Uterus (tissue), 4 donors: Measurements from ENCODE around the gene WFDC6. TPM values are rescaled to one million over a fixed set of nuclear protein-coding genes. Genes with fewer than 3 reads are reported as not detected.

Experiments
- DNase-seq, 2 donors: peaks; one replicate each; pipeline ENCODE4 v3.0.0-alpha.2; 2019 to 2020
- H3K27ac ChIP-seq, 2 donors: fragments of 200-600 bp; sonication (generic); 1 replicate in 1 of 2; 2 replicates in 1 of 2; pipeline ENCODE4 v1.5.1; 2016 to 2018
- H3K27me3 ChIP-seq, 2 donors: fragments of 200-600 bp; sonication (generic); one replicate each; pipeline ENCODE4 v1.5.1; 2018 to 2019; ENCODE audit warnings: control low read depth in 1 of 2
- H3K36me3 ChIP-seq, 2 donors: fragments of 200-600 bp; sonication (generic); one replicate each; pipeline ENCODE4 v1.5.1; 2019; ENCODE audit warnings: control low read depth in 1 of 2
- H3K4me1 ChIP-seq, 2 donors: fragments of 200-600 bp; sonication (generic); one replicate each; pipeline ENCODE4 v1.5.1; 2018 to 2019; ENCODE audit warnings: control low read depth in 1 of 2
- H3K4me3 ChIP-seq, 2 donors: fragments of 200-600 bp; sonication (generic); 1 replicate in 1 of 2; 2 replicates in 1 of 2; pipeline ENCODE4 v1.5.1; 2018 to 2019; ENCODE audit warnings: mild to moderate bottlenecking in 1 of 2
- H3K9me3 ChIP-seq, 2 donors: fragments of 200-600 bp; sonication (generic); one replicate each; pipeline ENCODE4 v1.5.1; 2019; ENCODE audit warnings: control low read depth in 1 of 2
- CTCF ChIP-seq, 4 experiments: fragments of 200-600 bp in 2 of 4; fragments of 450-650 bp in 2 of 4; sonication (generic) in 2 of 4; IDR thresholded peaks; one replicate each; pipeline ENCODE4 v1.5.1; 2016 to 2019; ENCODE audit warnings: antibody characterized with exemption in 4 of 4, mild to moderate bottlenecking in 2 of 4, moderate library complexity in 1 of 4
- POLR2A ChIP-seq, 2 donors: fragments of 450-650 bp; IDR thresholded peaks; one replicate each; pipeline ENCODE4 v1.6.1; 2016; ENCODE audit warnings: antibody characterized with exemption in 2 of 2, mild to moderate bottlenecking in 1 of 2, moderate library complexity in 1 of 2
- intact Hi-C: fragments of 100-400 bp; cut with DNase I; formaldehyde crosslinking; loops from one replicate; pipeline ENCODE4 v1.15.1; 2023; ENCODE audit warnings: low total_unique reads
- total RNA-seq, 4 donors: library from RNA; depleted of rRNA in 3 of 4; stranded (reverse); fragments of >200 nt in 3 of 4; gene quantifications; one replicate each; pipeline versions ENCODE4 v1.1.0 to v1.2.4, GENCODE V29; 2014 to 2023
- donor health status: DM: yes; HTN: yes; CAD: no.

Gene WFDC6
- total RNA-seq, 4 donors from 2014 or later = not detected

DNA sequence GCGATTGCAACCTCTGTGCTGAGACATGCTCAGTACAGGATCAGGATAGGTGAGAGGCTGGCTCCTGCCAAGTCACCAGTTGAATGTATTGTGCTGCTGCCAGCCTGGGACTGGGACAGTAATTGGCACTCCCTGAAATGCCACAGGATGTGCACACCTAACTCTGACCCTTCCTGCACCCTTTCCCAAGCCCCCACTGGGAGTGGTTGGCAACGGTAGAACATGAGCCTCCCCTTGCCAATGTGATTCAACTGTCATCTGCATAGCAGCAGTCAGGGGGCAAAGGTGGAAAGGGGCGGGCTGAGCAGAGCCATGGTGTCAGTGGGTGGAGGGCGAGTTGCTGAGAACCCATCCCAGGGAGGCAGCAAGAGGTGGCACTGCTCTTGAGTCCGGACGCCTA lies 39.3 kb downstream of the WFDC6 start:
- no peaks in the 10 kb centered on the region for H3K9me3 ChIP-seq
- H3K27ac ChIP-seq = no peak overlapping the region
- TF ChIP-seq POLR2A (IDR thresholded peaks at IDR 0.05) (no peak), CTCF (IDR thresholded peaks at IDR 0.05) (no peak)

DNA sequence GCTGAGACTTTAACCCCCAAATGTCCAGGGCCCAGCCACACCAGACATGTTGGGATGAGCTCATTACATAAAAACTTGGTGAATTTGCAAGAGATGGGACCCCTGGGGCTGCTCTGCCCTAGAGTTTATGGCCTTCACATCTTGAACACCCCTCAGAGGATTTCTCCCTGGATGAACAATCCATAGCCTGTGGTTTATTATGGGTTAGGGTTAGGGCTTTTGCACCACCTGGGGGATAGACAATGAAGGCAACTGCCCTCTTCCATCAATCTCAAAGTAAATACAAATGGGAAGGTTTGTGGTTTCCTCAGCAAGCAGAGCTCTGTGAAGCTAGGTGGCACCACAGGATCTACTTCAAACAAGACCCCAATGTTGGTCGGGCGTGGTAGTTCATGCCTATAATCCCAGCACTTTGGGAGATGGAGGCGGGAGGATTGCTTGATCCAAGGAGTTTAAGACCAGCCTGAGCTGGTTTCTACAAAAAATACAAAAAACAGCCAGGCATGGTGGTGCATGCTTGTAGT lies 41.2 kb downstream of the WFDC6 start:
- intact Hi-C loops = no loop called here
- TF ChIP-seq POLR2A (IDR thresholded peaks at IDR 0.05) = no peak
- no peak for TF ChIP-seq CTCF (IDR thresholded peaks at IDR 0.05)
- H3K9me3 ChIP-seq = no peaks in the 10 kb centered on the region
- H3K4me1 ChIP-seq = no peaks in the 10 kb centered on the region
- no peaks in the 10 kb centered on the region for H3K36me3 ChIP-seq
- H3K27me3 ChIP-seq = no peaks in the 10 kb centered on the region
- no peak overlapping the region for H3K27ac ChIP-seq
- no peak for DNase-seq
- no peak overlapping the region for H3K4me3 ChIP-seq

More for the DNA sequence above, 39.3 kb downstream of the WFDC6 start:
- no peak for DNase-seq
- Histone ChIP-seq H3K4me1 (no peaks in the 10 kb centered on the region), H3K27me3 (no peaks in the 10 kb centered on the region), H3K36me3 (no peaks in the 10 kb centered on the region), H3K4me3 (no peak overlapping the region)
- intact Hi-C loops = no loop called here

DNA sequence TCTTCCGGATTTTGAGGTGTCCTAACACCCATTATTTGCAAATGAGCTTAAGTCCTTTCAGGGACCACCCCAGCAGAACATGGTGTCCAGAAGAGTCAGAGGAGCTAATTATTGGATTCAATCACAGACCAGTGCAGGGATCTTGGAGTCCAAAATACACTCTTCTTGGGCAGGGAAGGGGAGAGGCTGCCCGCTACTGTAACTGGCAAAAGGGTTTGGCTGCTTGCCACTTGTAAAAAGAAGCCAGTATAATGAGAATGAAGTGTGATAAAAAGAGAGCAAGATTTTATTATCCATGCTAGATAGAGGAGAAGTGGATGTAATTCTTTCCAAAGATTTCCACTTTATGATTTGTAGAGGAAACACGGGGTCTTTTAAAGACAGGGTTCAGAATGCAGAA lies 43.1 kb downstream of the WFDC6 start:
- H3K36me3 ChIP-seq = no peaks in the 10 kb centered on the region

GRCh38 chr20:45495501-45495941 lies 43.8 kb downstream of the WFDC6 start:
- intact Hi-C loops = no loop called here
- H3K9me3 ChIP-seq = no peaks in the 10 kb centered on the region
- no peak overlapping the region for H3K27ac ChIP-seq
- H3K36me3 ChIP-seq = no peaks in the 10 kb centered on the region
- no peak overlapping the region for H3K4me3 ChIP-seq
- TF ChIP-seq CTCF (IDR thresholded peaks at IDR 0.05) = no peak
- no peak for TF ChIP-seq POLR2A (IDR thresholded peaks at IDR 0.05)
- no peaks in the 10 kb centered on the region for H3K4me1 ChIP-seq
- no peaks in the 10 kb centered on the region for H3K27me3 ChIP-seq
- DNase-seq = no peak

More for the DNA sequence above, 43.1 kb downstream of the WFDC6 start:
- no peak overlapping the region for H3K27ac ChIP-seq
- no peak overlapping the region for H3K4me3 ChIP-seq
- intact Hi-C loops = no loop called here
- no peaks in the 10 kb centered on the region for H3K27me3 ChIP-seq
- H3K9me3 ChIP-seq = no peaks in the 10 kb centered on the region
- no peak for DNase-seq
- no peaks in the 10 kb centered on the region for H3K4me1 ChIP-seq
- TF ChIP-seq POLR2A (IDR thresholded peaks at IDR 0.05) (no peak), CTCF (IDR thresholded peaks at IDR 0.05) (no peak)

GRCh38 chr20:45489083-45489531 lies 50.2 kb downstream of the WFDC6 start:
- no peaks in the 10 kb centered on the region for H3K9me3 ChIP-seq
- H3K4me1 ChIP-seq = no peaks in the 10 kb centered on the region
- H3K27me3 ChIP-seq = no peaks in the 10 kb centered on the region
- no peak for TF ChIP-seq CTCF (IDR thresholded peaks at IDR 0.05)
- TF ChIP-seq POLR2A (IDR thresholded peaks at IDR 0.05) = no peak
- H3K36me3 ChIP-seq = no peaks in the 10 kb centered on the region
- no peak overlapping the region for H3K4me3 ChIP-seq
- intact Hi-C loops = no loop called here
- no peak for DNase-seq
- H3K27ac ChIP-seq = no peak overlapping the region
